Cardiac muscle cell (in vitro differentiated cells and primary cell): ENCODE measurements around the gene IL15RA. TPM values are rescaled to one million over a fixed set of nuclear protein-coding genes. Genes with fewer than 3 reads are reported as not detected.
"Not testable (repeated sequence)": the region's sequence is repeated elsewhere in the genome, so short reads cannot be mapped to it uniquely, and the experiment has no call there.

ENCODE experiments used
- DNase-seq, 2 donors: peaks; one replicate each; pipeline versions ENCODE4 v3.0.0 to v3.0.0-alpha.2; 2010 to 2017; ENCODE audit warnings: low read depth in 1 of 2, low spot score in 1 of 2
- H3K27ac ChIP-seq: fragments of 200-600 bp; sonication (generic); 2 replicates; pipeline ENCODE4 v1.5.1; 2016
- H3K27me3 ChIP-seq: fragments of 200-600 bp; sonication (generic); 2 replicates; pipeline ENCODE4 v1.6.0; 2016; ENCODE audit warnings: control low read depth
- H3K36me3 ChIP-seq: fragments of 200-600 bp; sonication (generic); 2 replicates; pipeline ENCODE4 v1.5.1; 2016; ENCODE audit warnings: control low read depth
- H3K4me1 ChIP-seq: fragments of 200-600 bp; sonication (generic); 2 replicates; pipeline ENCODE4 v1.8.1; 2017; ENCODE audit warnings: low read depth, mild to moderate bottlenecking, mixed run types
- H3K4me3 ChIP-seq: fragments of 200-600 bp; sonication (generic); 2 replicates; pipeline ENCODE4 v1.5.1; 2016; ENCODE audit warnings: mild to moderate bottlenecking
- H3K9me3 ChIP-seq: fragments of 200-600 bp; sonication (generic); 2 replicates; pipeline ENCODE4 v1.5.1; 2017; ENCODE audit warnings: low read depth, mild to moderate bottlenecking, control low read depth
- polyA plus RNA-seq: library from polyadenylated mRNA; unstranded; fragments of >200 nt; fragmentation: Nextera tagmentation; extraction: Ambion mirVana; gene quantifications from 2 replicates; pipeline ENCODE4 v1.2.1, GENCODE V29; 2016
- total RNA-seq: library from RNA; depleted of rRNA; stranded (reverse); fragments of >200 nt; gene quantifications from 2 replicates; pipeline ENCODE4 v1.2.3, GENCODE V29; 2016
- TF ChIP-seq, protein P1 (sequence below): IDR thresholded peaks from 2 replicates; pipeline ENCODE4 v1.5.1; 2012; ENCODE audit warnings: low read depth, mild to moderate bottlenecking, low read length

The IL15RA gene
- total and polyA plus RNA-seq, 2 experiments from 2014 or later = 0.27 to 1.4 TPM

- TF ChIP-seq, protein P1, sequence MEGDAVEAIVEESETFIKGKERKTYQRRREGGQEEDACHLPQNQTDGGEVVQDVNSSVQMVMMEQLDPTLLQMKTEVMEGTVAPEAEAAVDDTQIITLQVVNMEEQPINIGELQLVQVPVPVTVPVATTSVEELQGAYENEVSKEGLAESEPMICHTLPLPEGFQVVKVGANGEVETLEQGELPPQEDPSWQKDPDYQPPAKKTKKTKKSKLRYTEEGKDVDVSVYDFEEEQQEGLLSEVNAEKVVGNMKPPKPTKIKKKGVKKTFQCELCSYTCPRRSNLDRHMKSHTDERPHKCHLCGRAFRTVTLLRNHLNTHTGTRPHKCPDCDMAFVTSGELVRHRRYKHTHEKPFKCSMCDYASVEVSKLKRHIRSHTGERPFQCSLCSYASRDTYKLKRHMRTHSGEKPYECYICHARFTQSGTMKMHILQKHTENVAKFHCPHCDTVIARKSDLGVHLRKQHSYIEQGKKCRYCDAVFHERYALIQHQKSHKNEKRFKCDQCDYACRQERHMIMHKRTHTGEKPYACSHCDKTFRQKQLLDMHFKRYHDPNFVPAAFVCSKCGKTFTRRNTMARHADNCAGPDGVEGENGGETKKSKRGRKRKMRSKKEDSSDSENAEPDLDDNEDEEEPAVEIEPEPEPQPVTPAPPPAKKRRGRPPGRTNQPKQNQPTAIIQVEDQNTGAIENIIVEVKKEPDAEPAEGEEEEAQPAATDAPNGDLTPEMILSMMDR = no peak
- peaks cover 70% of the 10 kb centered on the region for H3K36me3 ChIP-seq
- no peak for DNase-seq
- H3K27ac ChIP-seq = peak overlapping the region; percentile 43
- no peaks in the 10 kb centered on the region for H3K9me3 ChIP-seq
- H3K27me3 ChIP-seq = no peaks in the 10 kb centered on the region
- H3K4me1 ChIP-seq = peaks cover 15% of the 10 kb centered on the region
- no peak overlapping the region for H3K4me3 ChIP-seq
Measured at GRCh38 chr10:5910323-5911100, 66.8 kb downstream of the IL15RA start.

DNA sequence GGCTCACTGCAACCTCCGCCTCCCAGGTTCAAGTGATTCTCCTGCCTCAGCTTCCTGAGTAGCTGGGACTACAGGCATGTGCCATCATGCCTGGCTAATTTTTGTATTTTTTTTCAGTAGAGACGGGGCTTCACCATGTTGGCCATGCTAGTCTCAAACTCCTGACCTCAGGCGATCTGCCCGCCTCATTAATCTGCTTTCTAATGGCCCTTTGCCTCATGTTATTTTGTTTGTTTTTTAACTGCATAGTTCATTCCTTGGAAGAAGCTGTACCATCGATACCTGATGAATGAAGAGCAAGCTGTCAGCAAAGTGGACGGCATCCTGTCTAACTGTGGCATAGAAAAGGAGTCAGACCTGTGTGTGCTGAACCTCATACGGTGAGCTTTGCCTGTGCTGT, 68.7 kb downstream of the IL15RA start:
- H3K36me3 ChIP-seq = peaks cover 54% of the 10 kb centered on the region
- not testable (repeated sequence) for DNase-seq, H3K9me3 ChIP-seq, H3K27me3 ChIP-seq, H3K4me3 ChIP-seq, H3K27ac ChIP-seq
- peaks cover 32% of the 10 kb centered on the region for H3K4me1 ChIP-seq

DNA sequence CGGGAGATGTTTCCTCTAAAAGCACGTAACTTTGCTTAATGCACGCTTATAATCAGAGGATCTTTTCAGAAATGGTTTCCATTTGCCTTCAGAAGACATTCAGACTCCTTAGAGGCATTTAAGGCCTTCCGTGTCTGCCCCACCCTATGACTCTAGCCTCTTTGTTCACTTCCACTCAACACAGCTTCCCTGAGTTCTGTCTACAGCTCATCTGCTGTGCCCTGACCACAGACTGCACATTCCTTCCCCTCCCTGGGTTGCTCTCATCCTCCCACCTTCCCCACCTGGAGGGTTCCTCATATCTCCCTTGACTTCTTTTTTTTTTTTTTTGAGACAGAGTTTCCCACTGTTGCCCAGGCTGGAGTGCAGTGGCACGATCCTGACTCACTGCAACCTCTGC, 70.7 kb downstream of the IL15RA start:
- peaks cover 35% of the 10 kb centered on the region for H3K4me1 ChIP-seq
- peak overlapping the region; percentile 86 for H3K27ac ChIP-seq
- H3K4me3 ChIP-seq = no peak overlapping the region
- no peaks in the 10 kb centered on the region for H3K9me3 ChIP-seq
- no peak for DNase-seq
- H3K36me3 ChIP-seq = peaks cover 44% of the 10 kb centered on the region
- H3K27me3 ChIP-seq = no peaks in the 10 kb centered on the region
- TF ChIP-seq, protein P1 = no peak

- Histone ChIP-seq H3K36me3 (peaks cover 37% of the 10 kb centered on the region), H3K9me3 (no peaks in the 10 kb centered on the region), H3K27me3 (no peaks in the 10 kb centered on the region), H3K27ac (peak overlapping the region; percentile 86), H3K4me1 (peaks cover 35% of the 10 kb centered on the region), H3K4me3 (no peak overlapping the region)
- no peak for DNase-seq
- TF ChIP-seq, protein P1 = no peak
Measured at GRCh38 chr10:5905854-5906507, 71.4 kb downstream of the IL15RA start.

GRCh38 chr10:5904227-5904626, 73.1 kb downstream of the IL15RA start:
- no peaks in the 10 kb centered on the region for H3K27me3 ChIP-seq
- no peaks in the 10 kb centered on the region for H3K9me3 ChIP-seq
- H3K36me3 ChIP-seq = peaks cover 21% of the 10 kb centered on the region
- TF ChIP-seq, protein P1 = no peak
- peak in 1 of 2 donors; percentile 63 for DNase-seq
- peaks cover 35% of the 10 kb centered on the region for H3K4me1 ChIP-seq
- peak overlapping the region; percentile 86 for H3K27ac ChIP-seq
- H3K4me3 ChIP-seq = no peak overlapping the region

GRCh38 chr10:5903563-5903962, 73.8 kb downstream of the IL15RA start:
- Histone ChIP-seq H3K9me3 (no peaks in the 10 kb centered on the region), H3K4me3 (no peak overlapping the region), H3K4me1 (peaks cover 35% of the 10 kb centered on the region), H3K27me3 (no peaks in the 10 kb centered on the region), H3K36me3 (peaks cover 16% of the 10 kb centered on the region), H3K27ac (peak overlapping the region; percentile 86)
- DNase-seq = no peak
- TF ChIP-seq, protein P1 = no peak
